GM12878 (cell line): ENCODE results near the gene MAGI1. TPM values are rescaled to one million over a fixed set of nuclear protein-coding genes. Genes with fewer than 3 reads are reported as not detected.

Experiments used
- ATAC-seq: fragments of 200-7000 bp; cut with Tn5 transposase; 3 replicates; pipeline ENCODE4 v1.9.1; 2020; ENCODE audit warnings: mild to moderate bottlenecking, moderate library complexity
- BruUV-seq: library from RNA; stranded (reverse); fragments of 400-500 nt; replicated peaks from 2 replicates; lab custom pipeline; 2021; lab: Mats Ljungman, UMichigan
- CTCF ChIA-PET: fragments of 300-600 bp; sonication (Branson Sonifier 250); formaldehyde crosslinking; extraction: SDS; loops from one replicate; lab custom pipeline; 2021; ENCODE audit warnings: inconsistent platforms; lab: Yijun Ruan, JAX
- POLR2A ChIA-PET: fragments of 350-600 bp; formaldehyde crosslinking; extraction: SDS; loops from one replicate; lab custom pipeline; 2021; ENCODE audit warnings: inconsistent platforms; lab: Charles Lee
- RAD21 ChIA-PET: fragments of 300-600 bp; sonication (Branson Sonifier 250); formaldehyde crosslinking; loops from one replicate; lab custom pipeline; 2023; ENCODE audit warnings: antibody characterized with exemption; ENCODE audit not compliant: unreplicated experiment; lab: Charles Lee
- SMC1A ChIA-PET: fragments of 300-600 bp; sonication (Branson Sonifier 250); formaldehyde crosslinking; loops from one replicate; lab custom pipeline; 2023; ENCODE audit not compliant: unreplicated experiment, uncharacterized antibody; lab: Charles Lee
- DNase-seq: peaks from one replicate; pipeline ENCODE4 v3.0.0-alpha.2; 2011; ENCODE audit warnings: low read depth, low spot score
- FAIRE-seq: peaks from 3 replicates; lab custom pipeline; 2011; peaks lifted over from hg19 to GRCh38; lab: Jason Lieb, UNC
- H2AFZ ChIP-seq: 2 replicates; pipeline ENCODE4 v1.6.0; 2011; ENCODE audit warnings: low read depth, low read length, control low read depth; ENCODE audit not compliant: control insufficient read depth
- H3K27ac ChIP-seq: 2 replicates; pipeline ENCODE4 v1.5.1; 2011; ENCODE audit warnings: control low read depth; ENCODE audit not compliant: control insufficient read depth, insufficient read depth
- H3K27me3 ChIP-seq, 2 experiments: replicated peaks in 1 of 2; 2 replicates each; pipeline versions ENCODE4 v1.6.0 to v1.6.1; 2011; ENCODE audit warnings: low read length in 1 of 2; ENCODE audit not compliant: control insufficient read depth in 2 of 2, insufficient read depth in 2 of 2
- H3K36me3 ChIP-seq, 2 experiments: 2 replicates each; pipeline ENCODE4 v1.5.1; 2011; ENCODE audit warnings: low read length in 1 of 2; ENCODE audit not compliant: control insufficient read depth in 2 of 2, insufficient read depth in 2 of 2
- H3K4me1 ChIP-seq: 2 replicates; pipeline ENCODE4 v1.6.1; 2011; ENCODE audit warnings: mild to moderate bottlenecking, low read length, moderate library complexity, mixed read lengths; ENCODE audit not compliant: control insufficient read depth, insufficient read depth
- H3K4me2 ChIP-seq: 2 replicates; pipeline ENCODE4 v1.6.0; 2011; ENCODE audit warnings: control low read depth; ENCODE audit not compliant: control insufficient read depth, insufficient read depth
- H3K4me3 ChIP-seq: fragments of 200-600 bp; sonication (generic); 2 replicates; pipeline ENCODE4 v1.5.1; 2016
- H3K79me2 ChIP-seq: 2 replicates; pipeline ENCODE4 v1.6.0; 2011; ENCODE audit warnings: low read length; ENCODE audit not compliant: control insufficient read depth, insufficient read depth
- H3K9ac ChIP-seq: 2 replicates; pipeline ENCODE4 v1.8.0; 2011; ENCODE audit warnings: low read length, control low read depth, mixed read lengths; ENCODE audit not compliant: control insufficient read depth, insufficient read depth
- H3K9me3 ChIP-seq: replicated peaks from 3 replicates; pipeline ENCODE4 v1.5.1; 2011; ENCODE audit warnings: mild to moderate bottlenecking, low read length; ENCODE audit not compliant: control insufficient read depth, insufficient read depth
- H4K20me1 ChIP-seq: 2 replicates; pipeline ENCODE4 v1.6.0; 2011; ENCODE audit not compliant: control insufficient read depth, insufficient read depth
- BACH1 ChIP-seq: fragments of 450-650 bp; IDR thresholded peaks from 2 replicates; pipeline ENCODE4 v1.6.1; 2017; ENCODE audit warnings: mild to moderate bottlenecking, borderline replicate concordance
- CBFB ChIP-seq: IDR thresholded peaks from 2 replicates; pipeline ENCODE4 v1.6.1; 2016; ENCODE audit warnings: antibody characterized with exemption, low read depth
- DPF2 ChIP-seq: fragments of 450-650 bp; IDR thresholded peaks from 2 replicates; pipeline ENCODE4 v1.6.1; 2017; ENCODE audit warnings: mild to moderate bottlenecking
- FOS ChIP-seq: IDR thresholded peaks from 3 replicates; pipeline ENCODE4 v1.6.1; 2011; ENCODE audit warnings: borderline replicate concordance; ENCODE audit not compliant: insufficient read length; ENCODE audit errors: extremely low read depth
- FOXK2 ChIP-seq: fragments of 450-650 bp; IDR thresholded peaks from 2 replicates; pipeline ENCODE4 v1.6.1; 2017; ENCODE audit warnings: mild to moderate bottlenecking, moderate library complexity
- GATAD2B ChIP-seq: fragments of 450-650 bp; conservative IDR thresholded peaks from 2 replicates; pipeline ENCODE4 v1.6.1; 2017; ENCODE audit warnings: low read depth, mild to moderate bottlenecking, moderate library complexity
- HDGF ChIP-seq: fragments of 450-650 bp; IDR thresholded peaks from 2 replicates; pipeline ENCODE4 v1.6.1; 2016; ENCODE audit warnings: antibody characterized with exemption
- IKZF1 ChIP-seq: fragments of 450-650 bp; conservative IDR thresholded peaks from 2 replicates; pipeline ENCODE4 v1.6.1; 2017; ENCODE audit warnings: antibody characterized with exemption, mild to moderate bottlenecking
- MXI1 ChIP-seq: fragments of 150-350 bp; IDR thresholded peaks from 2 replicates; pipeline ENCODE4 v1.6.1; 2011; ENCODE audit warnings: low read depth, mild to moderate bottlenecking, inconsistent platforms, low read length, improper control_type of control experiment
- RAD21 ChIP-seq: IDR thresholded peaks from 2 replicates; pipeline ENCODE4 v1.6.1; 2011; ENCODE audit warnings: mild to moderate bottlenecking, low read depth, low read length, moderate library complexity; ENCODE audit not compliant: insufficient read depth
- RAD51 ChIP-seq: fragments of 450-650 bp; IDR thresholded peaks from 2 replicates; pipeline ENCODE4 v1.6.1; 2016; ENCODE audit warnings: moderate library complexity, mild to moderate bottlenecking, inconsistent platforms
- STAT1 ChIP-seq: fragments of 450-650 bp; conservative IDR thresholded peaks from 2 replicates; pipeline ENCODE4 v1.6.1; 2014; ENCODE audit warnings: antibody characterized with exemption, mild to moderate bottlenecking
- YBX1 ChIP-seq: fragments of 450-650 bp; IDR thresholded peaks from 2 replicates; pipeline ENCODE4 v1.6.1; 2016; ENCODE audit warnings: antibody characterized with exemption
- YY1 ChIP-seq: IDR thresholded peaks from 2 replicates; pipeline ENCODE4 v1.6.1; 2011; ENCODE audit warnings: low read depth, mild to moderate bottlenecking, low read length
- ZNF622 ChIP-seq: fragments of 450-650 bp; IDR thresholded peaks from 2 replicates; pipeline ENCODE4 v1.6.1; 2017; ENCODE audit warnings: mild to moderate bottlenecking, inconsistent platforms
- WGBS: methylation state at CpG from one replicate; pipeline ENCODE4 v1.1.6; 2016; ENCODE audit warnings: low lambda C conversion rate; ENCODE audit not compliant: insufficient replicate concordance, insufficient coverage; ENCODE audit errors: missing lambda C conversion rate; 5-methylcytosine and 5-hydroxymethylcytosine counted together
- in situ Hi-C: fragments of 300-500 bp; cut with MboI; formaldehyde crosslinking; loops from 9 replicates; pipeline ENCODE4 v1.14.3; 2018; ENCODE audit warnings: mixed read lengths
- intact Hi-C: fragments of 100-400 bp; cut with micrococcal nuclease; formaldehyde crosslinking; loops from one replicate; pipeline ENCODE4 v1.14.2; 2022; ENCODE audit not compliant: unreplicated experiment
- polyA plus RNA-seq, 11 experiments: library from polyadenylated mRNA; depleted of rRNA in 4 of 11; unstranded in 6 of 11; stranded (reverse) in 5 of 11; fragments of >200 nt; fragmentation: Nextera tagmentation in 4 of 11; fragmentation: Illumina TruSeq in 1 of 11; extraction: Ambion mirVana in 4 of 11; extraction: Trizol in 1 of 11; gene quantifications; 1 replicate in 1 of 11; 2 replicates in 10 of 11; pipeline versions ENCODE4 v1.2.1 to v1.2.3, GENCODE V29; 2011 to 2016; ENCODE audit warnings: inconsistent platforms in 2 of 11, missing spikeins in 2 of 11, low read depth in 1 of 11
- total RNA-seq, 4 experiments: library from RNA; depleted of rRNA in 3 of 4; stranded (reverse); fragments of >200 nt in 3 of 4; fragmentation: Illumina TruSeq in 1 of 4; extraction: Trizol in 1 of 4; gene quantifications; 2 replicates each; pipeline versions ENCODE4 v1.2.1 to v1.2.3, GENCODE V29; 2013 to 2021
- TF ChIP-seq, protein P1 (sequence below): fragments of 450-650 bp; IDR thresholded peaks from 2 replicates; pipeline ENCODE4 v1.6.1; 2016; ENCODE audit warnings: mild to moderate bottlenecking
- TF ChIP-seq, protein P2 (sequence below): fragments of 450-650 bp; IDR thresholded peaks from 2 replicates; pipeline ENCODE4 v1.6.1; 2017; ENCODE audit warnings: mild to moderate bottlenecking, low read depth, inconsistent platforms; ENCODE audit not compliant: poor library complexity, severe bottlenecking
- TF ChIP-seq, protein P3 (sequence below): fragments of 450-650 bp; IDR thresholded peaks from 2 replicates; pipeline ENCODE4 v1.6.1; 2017; ENCODE audit warnings: borderline replicate concordance
- TF ChIP-seq, protein P4 (sequence below): IDR thresholded peaks from 2 replicates; pipeline ENCODE4 v1.6.1; 2011; ENCODE audit warnings: borderline replicate concordance, low read depth, mild to moderate bottlenecking, moderate library complexity, low read length; ENCODE audit not compliant: insufficient read depth, poor library complexity, severe bottlenecking

The MAGI1 gene
- total and polyA plus RNA-seq, 10 of the 15 experiments (the other 5 are each of a cell fraction or from before 2014, with no cell fraction given): 0.02 to 3.3 (median 0.29) TPM; not detected in 1

DNA sequence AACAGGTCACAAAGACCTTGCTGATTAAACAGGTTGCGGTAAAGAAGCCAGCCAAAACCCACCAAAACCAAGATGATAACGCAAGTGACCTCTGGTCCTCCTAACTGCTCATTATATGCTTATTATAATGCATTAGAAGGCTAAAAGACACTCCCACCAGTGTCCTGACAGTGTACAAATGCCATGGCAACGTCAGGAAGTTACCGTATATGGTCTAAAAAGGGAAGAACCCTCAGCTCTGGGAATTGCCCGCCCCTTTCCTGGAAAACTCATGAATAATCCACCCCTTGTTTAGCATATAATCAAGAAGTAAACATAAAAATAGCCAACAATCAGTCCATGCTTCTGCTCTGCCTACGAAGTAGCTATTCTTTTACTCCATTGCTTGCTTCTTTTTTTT, 108.1 kb downstream of the MAGI1 start:
- no TSS peak for BruUV-seq
- no peak overlapping the region for H2AFZ ChIP-seq
- no peak for ATAC-seq
- no peak overlapping the region for H3K4me2 ChIP-seq
- H4K20me1 ChIP-seq: no peaks in the 10 kb centered on the region
- WGBS: 29% methylated on average over 6 of the region's 6 CpGs
- H3K27me3 ChIP-seq: no peaks in the 10 kb centered on the region
- no peak for FAIRE-seq
- H3K36me3 ChIP-seq: no peaks in the 10 kb centered on the region
- DNase-seq: no peak
- no peak overlapping the region for H3K27ac ChIP-seq
- H3K9ac ChIP-seq: no peak overlapping the region
- intact Hi-C loops (no loop called here), in situ Hi-C loops (no loop called here)
- POLR2A ChIA-PET: no interaction called here
- H3K4me3 ChIP-seq: no peak overlapping the region
- RAD21 ChIA-PET: no interaction called here
- no peaks in the 10 kb centered on the region for H3K9me3 ChIP-seq
- H3K79me2 ChIP-seq: no peaks in the 10 kb centered on the region
- SMC1A ChIA-PET: no interaction called here
- no peaks in the 10 kb centered on the region for H3K4me1 ChIP-seq
- CTCF ChIA-PET: no interaction called here
- TF ChIP-seq HDGF: no peak
- TF ChIP-seq, protein P1, sequence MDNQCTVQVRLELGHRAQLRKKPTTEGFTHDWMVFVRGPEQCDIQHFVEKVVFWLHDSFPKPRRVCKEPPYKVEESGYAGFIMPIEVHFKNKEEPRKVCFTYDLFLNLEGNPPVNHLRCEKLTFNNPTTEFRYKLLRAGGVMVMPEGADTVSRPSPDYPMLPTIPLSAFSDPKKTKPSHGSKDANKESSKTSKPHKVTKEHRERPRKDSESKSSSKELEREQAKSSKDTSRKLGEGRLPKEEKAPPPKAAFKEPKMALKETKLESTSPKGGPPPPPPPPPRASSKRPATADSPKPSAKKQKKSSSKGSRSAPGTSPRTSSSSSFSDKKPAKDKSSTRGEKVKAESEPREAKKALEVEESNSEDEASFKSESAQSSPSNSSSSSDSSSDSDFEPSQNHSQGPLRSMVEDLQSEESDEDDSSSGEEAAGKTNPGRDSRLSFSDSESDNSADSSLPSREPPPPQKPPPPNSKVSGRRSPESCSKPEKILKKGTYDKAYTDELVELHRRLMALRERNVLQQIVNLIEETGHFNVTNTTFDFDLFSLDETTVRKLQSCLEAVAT: no peak
- no peak for TF ChIP-seq ZNF622
- no peak for TF ChIP-seq GATAD2B
- TF ChIP-seq BACH1: no peak
- TF ChIP-seq RAD21: no peak
- TF ChIP-seq CBFB: no peak
- TF ChIP-seq STAT1: no peak
- TF ChIP-seq FOS: no peak
- TF ChIP-seq FOXK2: no peak
- no peak for TF ChIP-seq MXI1
- no peak for TF ChIP-seq IKZF1
- TF ChIP-seq, protein P2, sequence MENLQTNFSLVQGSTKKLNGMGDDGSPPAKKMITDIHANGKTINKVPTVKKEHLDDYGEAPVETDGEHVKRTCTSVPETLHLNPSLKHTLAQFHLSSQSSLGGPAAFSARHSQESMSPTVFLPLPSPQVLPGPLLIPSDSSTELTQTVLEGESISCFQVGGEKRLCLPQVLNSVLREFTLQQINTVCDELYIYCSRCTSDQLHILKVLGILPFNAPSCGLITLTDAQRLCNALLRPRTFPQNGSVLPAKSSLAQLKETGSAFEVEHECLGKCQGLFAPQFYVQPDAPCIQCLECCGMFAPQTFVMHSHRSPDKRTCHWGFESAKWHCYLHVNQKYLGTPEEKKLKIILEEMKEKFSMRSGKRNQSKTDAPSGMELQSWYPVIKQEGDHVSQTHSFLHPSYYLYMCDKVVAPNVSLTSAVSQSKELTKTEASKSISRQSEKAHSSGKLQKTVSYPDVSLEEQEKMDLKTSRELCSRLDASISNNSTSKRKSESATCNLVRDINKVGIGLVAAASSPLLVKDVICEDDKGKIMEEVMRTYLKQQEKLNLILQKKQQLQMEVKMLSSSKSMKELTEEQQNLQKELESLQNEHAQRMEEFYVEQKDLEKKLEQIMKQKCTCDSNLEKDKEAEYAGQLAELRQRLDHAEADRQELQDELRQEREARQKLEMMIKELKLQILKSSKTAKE: no peak
- no peak for TF ChIP-seq DPF2
- no peak for TF ChIP-seq YY1
- TF ChIP-seq, protein P3, sequence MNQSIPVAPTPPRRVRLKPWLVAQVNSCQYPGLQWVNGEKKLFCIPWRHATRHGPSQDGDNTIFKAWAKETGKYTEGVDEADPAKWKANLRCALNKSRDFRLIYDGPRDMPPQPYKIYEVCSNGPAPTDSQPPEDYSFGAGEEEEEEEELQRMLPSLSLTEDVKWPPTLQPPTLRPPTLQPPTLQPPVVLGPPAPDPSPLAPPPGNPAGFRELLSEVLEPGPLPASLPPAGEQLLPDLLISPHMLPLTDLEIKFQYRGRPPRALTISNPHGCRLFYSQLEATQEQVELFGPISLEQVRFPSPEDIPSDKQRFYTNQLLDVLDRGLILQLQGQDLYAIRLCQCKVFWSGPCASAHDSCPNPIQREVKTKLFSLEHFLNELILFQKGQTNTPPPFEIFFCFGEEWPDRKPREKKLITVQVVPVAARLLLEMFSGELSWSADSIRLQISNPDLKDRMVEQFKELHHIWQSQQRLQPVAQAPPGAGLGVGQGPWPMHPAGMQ: no peak
- TF ChIP-seq, protein P4, sequence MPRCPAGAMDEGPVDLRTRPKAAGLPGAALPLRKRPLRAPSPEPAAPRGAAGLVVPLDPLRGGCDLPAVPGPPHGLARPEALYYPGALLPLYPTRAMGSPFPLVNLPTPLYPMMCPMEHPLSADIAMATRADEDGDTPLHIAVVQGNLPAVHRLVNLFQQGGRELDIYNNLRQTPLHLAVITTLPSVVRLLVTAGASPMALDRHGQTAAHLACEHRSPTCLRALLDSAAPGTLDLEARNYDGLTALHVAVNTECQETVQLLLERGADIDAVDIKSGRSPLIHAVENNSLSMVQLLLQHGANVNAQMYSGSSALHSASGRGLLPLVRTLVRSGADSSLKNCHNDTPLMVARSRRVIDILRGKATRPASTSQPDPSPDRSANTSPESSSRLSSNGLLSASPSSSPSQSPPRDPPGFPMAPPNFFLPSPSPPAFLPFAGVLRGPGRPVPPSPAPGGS: no peak
- no peak for TF ChIP-seq RAD51
- no peak for TF ChIP-seq YBX1
